HG02678 (cell line): ENCODE data around the gene AADACL3.
"Not testable (repeated sequence)": the region's sequence is repeated elsewhere in the genome, so short reads cannot be mapped to it uniquely, and the experiment has no call there.

ENCODE experiments used
- ATAC-seq: cut with Tn5 transposase; IDR thresholded peaks from one replicate; pipeline ENCODE4 v1.9.1; 2021; ENCODE audit warnings: mild to moderate bottlenecking, moderate library complexity; ENCODE audit not compliant: unreplicated experiment

AADACL3 gene

DNA sequence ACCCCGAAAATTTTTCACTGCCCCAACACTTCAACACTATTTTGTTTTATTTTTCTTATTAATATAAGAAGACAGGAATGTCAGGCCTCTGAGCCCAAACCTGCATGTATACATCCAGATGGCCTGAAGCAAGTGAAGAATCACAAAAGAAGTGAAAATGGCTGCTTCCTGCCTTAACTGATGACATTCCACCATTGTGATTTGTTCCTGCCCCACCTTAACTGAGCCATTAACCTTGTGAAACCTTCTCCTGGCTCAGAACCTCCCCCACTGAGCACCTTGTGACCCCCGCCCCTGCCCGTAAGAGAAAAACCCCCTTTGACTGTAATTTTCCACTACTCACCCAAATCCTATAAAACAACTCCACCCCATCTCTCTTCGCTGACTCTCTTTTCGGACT, 2.3 kb upstream of the AADACL3 start:
- ATAC-seq = not testable (repeated sequence)

DNA sequence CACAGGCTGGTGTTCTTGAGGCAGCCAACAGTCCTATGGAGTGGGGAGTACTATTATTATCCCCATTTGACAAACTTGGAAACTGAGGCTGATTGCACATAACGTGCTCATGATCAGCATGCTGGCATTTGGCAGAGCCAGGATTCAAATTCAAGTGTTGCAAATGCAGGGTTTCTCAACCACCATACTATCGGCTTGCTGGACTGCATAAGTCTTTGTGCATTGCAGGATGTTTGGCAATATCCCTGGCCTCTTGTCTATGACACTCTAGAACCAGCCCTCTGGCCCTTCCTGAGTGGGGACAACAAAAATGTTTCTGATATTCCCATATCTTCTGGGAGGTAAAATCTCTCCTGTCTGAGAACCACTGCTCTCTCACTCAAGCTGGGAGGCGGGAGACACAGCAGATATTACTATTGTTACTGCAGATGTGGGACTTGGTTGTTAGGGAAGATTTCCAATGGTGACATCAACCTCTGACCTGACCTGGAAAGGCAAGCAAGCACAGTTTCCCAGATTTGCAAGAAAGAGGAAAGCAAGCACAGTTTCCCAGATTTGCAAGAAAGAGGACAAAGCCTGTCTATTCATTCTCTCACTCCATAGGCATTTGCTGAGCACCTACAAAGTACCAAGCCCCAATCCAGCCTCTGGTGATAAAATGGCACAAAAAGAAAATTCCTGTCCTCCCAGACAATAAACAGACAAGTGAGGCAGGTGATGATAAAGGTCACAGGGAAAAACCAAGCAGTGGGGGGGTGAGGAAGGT, 1.0 kb upstream of the AADACL3 start:
- no peak for ATAC-seq

DNA sequence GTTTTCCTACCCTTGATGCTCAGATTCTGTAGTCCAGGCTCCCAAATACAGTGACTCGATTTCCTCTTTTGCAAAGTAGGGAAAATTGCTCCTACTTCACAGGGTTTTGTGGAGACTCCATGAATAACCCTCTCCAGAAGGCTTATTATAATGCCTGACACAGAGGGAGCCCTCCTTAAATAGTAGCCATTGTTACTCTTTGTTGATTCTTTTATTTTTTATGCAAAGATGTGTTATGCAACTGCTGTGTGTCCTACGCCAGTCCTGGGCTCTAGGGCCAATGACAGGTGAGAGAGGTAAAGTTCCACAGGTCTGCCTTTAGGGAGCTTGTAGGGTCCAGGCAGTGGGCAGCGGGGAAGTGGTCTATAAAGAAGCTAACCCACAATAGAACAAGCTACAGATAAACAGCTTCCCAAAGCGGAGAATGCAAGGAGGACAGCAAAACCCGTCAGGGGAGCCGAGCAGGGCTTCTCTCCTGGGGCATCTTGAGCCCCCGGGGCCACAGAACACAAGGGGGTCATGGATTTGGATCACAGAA, 1.5 kb downstream of the AADACL3 start:
- ATAC-seq = no peak

DNA sequence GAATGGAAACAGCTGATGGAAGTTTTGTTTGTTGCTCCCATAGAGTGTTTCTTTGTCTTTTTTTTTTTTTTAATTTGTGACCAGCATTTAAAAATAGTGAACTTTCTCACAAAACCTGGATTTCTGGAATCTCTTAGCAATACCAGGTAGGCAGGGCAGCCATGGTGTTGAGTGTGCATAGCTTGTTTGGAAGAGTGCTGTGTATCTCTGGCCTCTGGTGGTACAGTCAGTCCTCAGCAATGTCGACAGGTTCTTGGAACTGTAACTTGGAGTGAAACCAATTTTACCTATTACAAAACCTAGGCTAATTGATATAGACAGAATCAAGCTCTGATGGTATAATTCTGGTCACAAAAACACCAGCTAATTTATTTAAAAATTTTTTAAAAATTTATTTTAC, 6.7 kb downstream of the AADACL3 start:
- no peak for ATAC-seq

DNA sequence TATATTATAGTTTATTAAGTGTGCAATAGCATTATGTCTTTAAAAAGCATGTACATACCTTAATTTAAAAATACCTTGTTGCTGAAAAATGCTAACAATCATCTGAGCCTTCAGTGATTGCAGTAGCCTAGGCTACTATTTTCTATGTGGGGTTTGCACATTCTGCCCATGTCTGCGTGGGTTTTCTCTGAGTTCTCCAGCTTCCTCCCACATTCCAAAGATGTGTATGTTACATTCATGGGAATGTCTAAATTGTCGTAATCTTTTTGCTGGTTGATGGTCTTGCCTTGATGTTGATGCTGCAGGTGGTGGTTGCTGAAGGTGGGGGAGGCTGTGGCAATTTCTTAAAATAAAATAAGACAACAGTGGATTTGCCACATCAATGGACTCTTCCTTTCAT, 12.5 kb downstream of the AADACL3 start:
- no peak for ATAC-seq

DNA sequence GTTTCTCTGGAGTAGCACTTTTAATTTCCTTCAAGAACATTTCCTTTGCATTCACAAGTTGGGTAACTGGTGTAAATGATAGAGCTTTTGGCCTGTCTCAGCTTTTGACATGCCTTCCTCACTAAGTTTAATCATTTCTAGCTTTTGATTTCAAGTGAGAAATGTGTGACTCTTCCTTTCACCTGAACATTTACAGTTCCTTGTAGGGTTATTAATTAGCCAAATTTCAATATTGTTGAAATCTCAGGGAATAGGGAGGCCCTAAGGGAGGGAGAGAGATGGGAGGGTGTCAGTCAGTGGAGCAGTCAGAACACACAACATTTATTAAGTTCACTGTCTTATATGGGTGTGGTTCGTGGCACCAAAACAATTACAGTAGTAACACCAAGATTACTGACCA, 14.2 kb downstream of the AADACL3 start:
- no peak for ATAC-seq

DNA sequence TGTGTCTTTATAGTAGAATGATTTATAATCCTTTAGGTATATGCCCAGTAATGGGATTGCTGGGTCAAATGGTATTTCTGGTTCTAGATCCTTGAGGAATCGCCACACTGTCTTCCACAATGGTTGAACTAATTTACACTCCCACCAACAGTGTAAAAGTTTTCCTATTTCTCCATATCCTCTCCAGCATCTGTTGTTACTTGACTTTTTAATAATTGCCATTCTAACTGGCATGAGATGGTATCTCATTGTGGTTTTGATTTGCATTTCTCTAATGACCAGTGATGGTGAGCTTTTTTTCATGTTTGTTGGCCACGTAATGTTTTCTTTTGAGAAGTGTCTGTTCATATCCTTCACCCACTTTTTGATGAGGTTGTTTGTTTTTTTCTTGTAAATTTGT, 15.2 kb downstream of the AADACL3 start:
- ATAC-seq = not testable (repeated sequence)

DNA sequence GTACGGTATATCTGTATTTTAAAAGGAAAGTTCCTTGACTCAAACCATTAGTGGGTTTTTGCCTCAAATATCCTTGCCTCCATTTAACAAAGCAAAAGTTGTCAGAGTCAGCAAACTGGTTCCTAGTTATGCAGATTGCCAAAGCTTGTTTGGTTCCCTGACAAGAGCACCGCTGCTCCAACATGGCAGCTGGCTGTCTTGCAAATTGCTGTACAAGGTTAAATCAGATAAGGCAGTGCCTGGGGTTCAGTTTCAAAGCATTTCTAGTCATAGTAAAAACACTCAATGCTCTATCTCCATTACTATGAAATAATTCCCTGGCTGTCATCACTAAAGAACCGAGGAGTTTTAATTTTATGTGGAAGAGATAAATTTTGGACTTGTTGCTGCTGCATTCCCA, 18.7 kb downstream of the AADACL3 start:
- ATAC-seq = no peak

DNA sequence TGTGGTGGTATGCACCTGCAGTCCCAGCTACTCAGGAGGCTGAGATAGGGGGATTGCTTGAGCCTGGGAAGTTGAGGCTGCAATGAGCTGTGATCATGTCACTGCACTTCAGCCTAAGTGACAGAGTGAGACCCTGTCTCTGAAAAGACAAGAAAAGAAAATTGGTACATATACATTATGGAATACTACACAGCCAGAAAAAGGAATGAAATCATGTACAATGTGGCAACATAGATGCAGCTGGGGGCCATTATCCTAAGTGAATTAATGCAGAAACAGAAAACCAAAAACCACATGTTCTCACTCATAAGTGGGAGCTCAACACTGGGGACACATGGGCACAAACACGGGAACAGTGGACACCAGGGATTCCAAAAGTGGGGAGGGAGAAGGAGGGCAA, 23.0 kb downstream of the AADACL3 start:
- no peak for ATAC-seq

DNA sequence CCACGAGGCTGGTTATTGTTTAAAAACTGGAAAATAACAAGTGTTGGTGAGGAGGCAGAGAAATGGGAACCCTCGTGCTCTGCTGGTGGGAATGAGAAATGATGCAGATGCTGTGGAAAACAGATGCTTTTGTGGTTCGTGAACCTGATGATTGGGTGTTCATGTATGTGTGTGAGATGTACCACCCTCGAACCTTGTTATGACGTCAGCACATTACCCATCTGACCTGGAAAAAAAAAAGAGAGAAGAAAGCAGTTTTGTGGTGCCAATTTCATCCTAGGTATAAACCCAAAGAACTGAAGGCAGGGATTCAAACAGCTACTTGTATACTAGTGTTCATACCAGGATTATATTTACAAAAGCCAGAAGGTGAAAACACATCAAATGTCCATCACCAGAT, 23.7 kb downstream of the AADACL3 start:
- no peak for ATAC-seq

DNA sequence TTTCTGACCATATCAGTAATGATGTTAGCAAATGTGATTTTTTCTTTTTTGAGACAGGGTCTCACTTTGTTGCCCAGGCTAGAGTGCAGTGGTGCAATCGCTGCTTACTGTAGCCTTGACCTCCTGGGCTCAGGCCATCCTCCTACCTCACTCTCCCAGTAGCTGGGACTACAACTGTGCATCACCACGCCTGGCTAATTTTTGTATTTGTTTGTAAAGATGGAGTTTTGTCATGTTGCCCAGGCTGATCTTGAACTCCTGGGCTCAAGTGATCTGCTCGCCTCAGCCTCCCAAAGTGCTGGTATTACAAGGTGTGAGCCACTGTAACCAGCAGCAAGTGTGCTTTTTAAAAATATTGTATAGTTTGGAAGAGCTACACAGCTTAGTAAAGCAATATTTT, 26.0 kb downstream of the AADACL3 start:
- no peak for ATAC-seq

DNA sequence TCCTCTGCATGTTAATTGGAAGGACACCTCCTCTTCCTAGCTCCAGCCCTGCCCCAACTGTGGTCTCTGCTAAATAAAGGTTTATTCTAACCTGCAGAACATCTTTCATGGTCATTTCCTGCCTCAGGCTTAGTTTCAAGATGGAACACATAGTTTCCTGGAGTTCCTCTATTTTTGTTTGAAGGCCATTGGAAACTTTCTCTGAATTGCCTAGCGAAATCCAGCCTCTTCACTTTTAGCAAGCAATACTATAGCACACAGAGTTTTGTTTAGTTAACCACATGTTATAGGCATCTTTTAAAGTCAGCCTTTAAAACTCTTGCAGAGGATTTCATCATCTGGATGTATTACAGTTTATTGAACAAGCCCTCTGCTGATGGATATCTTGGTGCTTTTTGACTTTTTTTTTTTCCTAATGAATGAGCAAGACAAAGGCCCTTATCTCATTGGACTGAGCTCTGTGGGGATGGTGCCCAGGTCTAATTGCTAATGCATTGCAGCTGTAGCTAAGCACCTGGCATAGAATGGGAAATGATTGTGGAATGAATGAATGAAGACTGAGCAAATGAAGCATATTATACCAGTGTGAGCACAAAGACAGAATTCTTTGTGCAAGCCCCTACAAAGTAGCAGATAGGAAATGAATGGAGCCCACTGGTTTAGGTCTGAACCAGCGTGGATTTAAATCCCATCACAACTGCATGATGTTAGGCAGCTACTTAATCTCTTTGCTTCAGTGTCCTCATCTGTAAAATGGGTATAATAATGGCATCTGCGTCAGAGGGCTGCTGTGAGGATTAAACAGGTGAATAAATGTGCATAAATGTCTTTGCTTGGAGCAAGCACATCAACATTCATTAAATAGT, 29.4 kb downstream of the AADACL3 start:
- no peak for ATAC-seq

DNA sequence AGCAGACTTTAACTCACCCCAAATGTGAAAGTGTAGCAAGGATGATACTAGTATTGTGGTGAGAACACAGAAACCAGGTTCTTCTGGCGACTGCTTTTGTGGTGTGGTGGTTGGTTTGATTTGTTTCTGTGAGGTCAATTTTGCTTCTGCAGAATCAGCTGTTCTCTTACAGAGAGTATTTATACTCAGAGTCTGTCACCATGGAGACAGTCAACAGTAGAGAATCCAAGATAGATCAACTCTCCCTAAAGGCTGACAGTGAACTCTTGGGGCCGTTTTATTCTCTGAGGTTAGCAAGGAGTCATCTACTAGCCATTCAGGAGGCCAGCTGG, 30.0 kb downstream of the AADACL3 start, which contains the start of gene CFAP107:
CFAP107 (plus strand) TSS at position 209 of the 332 bp plus-strand sequence. CDS start 231 bp downstream, outside the sequence.
- ATAC-seq = no peak

DNA sequence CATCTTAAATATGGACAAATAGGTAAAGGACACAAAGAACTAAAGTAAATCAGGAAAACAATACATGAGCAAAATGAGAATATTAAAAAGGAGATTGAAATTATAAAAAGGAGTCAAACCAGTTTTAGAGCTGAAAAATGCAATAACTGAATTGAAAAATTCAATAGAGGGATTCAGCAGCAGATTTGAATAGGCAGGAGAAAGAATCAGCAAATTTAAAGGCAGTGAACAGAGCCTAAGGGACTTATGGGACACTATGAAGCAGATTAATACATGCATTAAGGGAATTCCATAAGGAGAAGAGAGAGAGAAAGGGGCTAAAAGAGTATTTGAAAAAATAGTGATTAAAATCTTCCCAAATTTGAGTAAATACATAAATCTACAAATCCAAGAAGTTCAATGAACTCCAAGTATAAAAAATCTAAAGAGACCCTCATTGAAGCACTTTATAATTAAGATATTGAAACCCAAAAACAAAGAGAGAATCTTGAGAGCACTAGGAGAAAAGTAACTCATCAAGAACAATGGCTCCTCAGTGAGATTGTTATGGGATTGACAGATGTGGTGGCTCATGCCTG, 33.0 kb downstream of the AADACL3 start:
- ATAC-seq = no peak

DNA sequence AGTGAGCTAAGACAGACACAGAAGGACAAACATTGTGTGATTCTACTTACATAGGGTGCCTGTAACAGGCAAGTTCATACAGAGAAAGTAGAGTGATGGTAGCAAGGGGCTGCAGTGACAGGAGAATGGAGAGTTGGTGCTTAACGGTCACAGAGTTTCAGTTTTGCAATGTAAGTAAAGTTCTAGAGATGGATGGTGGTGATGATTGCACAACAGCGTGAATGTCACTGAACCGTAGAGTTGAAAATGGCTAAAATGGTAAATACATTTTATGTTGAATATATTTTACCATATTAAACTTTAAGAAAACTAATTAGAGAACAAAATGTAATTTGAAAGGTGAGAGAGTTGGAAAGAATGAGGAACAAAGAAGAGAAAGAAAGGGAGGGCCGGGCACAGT, 38.8 kb downstream of the AADACL3 start:
- no peak for ATAC-seq

DNA sequence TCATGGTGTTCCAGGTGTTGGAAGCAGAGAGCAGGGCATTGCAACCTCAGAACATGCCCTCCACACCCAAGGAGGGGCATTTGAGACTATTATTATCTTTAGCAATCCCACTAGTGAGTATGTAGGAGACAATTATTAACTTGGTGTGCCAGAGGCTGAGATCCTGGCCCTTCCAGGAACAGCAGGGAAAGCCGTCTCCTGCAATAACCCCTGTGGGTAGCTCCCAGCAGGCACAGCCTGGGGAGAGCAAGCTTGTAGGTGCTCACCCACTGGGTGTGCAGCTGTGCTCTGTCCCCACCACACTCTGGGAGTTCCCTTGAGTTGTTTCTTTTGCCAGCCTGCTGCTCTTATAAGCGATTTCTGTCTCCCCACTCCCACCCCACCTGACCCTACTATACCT, 40.4 kb downstream of the AADACL3 start:
- no peak for ATAC-seq

DNA sequence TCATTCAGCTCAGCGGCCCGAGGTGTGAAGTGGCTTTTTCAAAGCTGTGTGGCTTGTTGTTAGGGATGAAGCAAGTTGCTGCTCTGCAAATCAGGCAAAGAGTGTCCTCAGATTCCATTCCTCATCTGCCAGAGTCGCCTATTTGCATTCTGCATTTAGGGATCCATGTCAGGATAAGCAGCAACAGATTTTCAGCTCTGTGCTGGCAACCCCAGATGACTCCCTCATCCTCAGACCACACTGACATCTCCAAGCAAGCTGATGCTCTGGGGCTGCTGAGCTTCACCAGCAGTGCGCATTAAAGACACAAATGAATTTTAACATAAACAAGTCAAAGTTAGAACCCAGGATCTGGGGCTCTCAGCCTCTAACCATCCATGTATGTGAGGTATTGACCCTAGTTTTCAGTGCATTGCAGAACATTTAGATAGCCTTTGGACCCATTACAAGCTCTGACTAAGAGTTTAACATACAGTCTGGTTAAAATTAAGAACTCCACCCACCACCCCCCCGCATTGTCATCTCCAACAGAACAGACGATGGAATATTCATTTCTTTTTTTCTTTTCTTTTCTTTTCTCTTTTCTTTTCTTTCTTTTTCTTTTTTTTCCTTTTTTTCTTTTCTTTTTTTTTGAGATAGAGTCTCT, 41.0 kb downstream of the AADACL3 start:
- no peak for ATAC-seq

DNA sequence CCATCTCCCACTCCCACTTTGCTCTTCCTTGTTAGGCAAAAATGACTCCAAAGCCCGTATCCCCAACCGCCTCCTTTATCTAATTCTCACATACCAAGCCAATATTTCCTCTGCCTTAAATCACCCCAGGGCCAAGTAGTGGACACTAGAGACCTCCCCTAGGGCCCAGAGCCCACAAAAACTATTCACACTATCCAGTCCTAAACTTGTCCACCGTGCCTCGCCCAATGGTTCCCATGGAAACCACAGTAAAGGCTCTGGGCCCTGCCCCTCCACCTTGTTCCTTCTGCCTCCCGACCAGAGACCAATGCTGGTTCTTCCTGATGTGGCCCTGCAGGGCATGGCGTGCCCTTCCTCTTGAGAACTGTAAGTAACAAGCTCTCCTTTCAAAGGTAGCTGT, 41.9 kb downstream of the AADACL3 start:
- no peak for ATAC-seq

DNA sequence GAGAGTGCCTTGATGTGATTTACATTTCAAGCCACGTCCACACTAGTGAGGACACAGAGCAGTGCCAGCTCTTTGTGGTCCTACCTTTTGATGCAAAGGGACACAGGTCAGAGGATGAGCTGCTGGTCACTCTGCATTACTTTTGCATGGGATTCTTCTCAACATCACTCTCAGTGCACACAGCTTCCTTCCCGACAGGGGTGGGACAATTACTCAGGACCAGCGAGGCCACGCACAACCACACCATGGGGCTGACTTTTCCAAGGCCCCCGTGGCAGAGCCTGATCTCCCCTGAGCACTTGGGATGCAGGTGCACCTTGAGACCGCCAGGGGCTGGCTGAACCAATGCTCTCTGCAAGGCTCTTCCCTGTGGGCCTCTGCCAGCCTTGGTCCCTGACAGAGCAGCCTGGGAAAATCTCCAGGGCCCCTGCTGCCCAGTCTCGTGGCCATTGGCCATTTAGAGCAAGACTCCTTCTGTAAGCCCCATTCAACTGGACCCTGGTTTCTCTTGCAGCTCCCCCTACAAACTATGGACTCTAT, 44.4 kb downstream of the AADACL3 start:
- ATAC-seq = no peak

DNA sequence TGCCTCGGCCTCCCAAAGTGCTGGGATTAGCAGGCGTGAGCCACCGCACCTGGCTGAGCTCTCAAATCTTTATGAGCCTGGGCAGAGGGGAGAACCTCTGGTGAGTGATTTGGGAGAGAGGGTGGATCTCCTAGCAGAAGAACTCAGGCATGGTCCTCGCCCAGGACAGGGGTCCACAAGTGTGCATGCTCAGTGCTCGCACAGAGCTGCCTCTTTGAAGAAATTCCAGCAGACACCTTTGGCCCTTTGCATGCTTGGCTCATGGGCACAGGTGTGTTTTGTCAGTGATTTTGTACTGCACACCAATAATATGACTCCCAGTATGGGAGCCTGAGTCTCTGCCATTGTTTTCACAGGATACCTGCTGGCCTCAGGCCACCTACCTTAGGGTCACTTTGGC, 45.9 kb downstream of the AADACL3 start:
- ATAC-seq = no peak

DNA sequence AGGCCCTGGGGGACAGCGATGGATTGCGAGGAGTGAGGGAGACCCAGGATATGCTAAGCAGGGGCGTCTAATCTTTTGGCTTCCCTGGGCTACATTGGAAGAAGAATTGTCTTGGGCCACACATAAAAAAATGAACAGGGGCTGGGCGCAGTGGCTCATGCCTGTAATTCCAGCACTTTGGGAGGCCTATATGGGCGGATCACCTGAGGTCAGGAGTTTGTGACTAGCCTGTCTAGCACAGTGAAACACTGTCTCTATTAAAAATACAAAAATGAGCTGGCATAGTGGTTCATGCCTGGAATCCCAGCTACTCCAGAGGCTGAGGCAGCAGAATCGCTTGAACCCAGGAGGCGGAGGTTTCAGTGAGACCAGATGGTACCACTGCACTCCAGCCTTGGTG, 46.9 kb downstream of the AADACL3 start:
- no peak for ATAC-seq
